Skin epidermis (tissue), 12 donors: ENCODE measurements around the gene TBCD.

Experiments used
- H3K27ac ChIP-seq, 21 experiments: fragments of 200-600 bp; sonication (generic) in 11 of 21; one replicate each; pipeline ENCODE4 v1.5.0; 2020; ENCODE audit warnings: mild to moderate bottlenecking in 3 of 21, inconsistent platforms in 2 of 21, moderate library complexity in 2 of 21
- H3K4me3 ChIP-seq, 7 experiments: fragments of 200-600 bp; sonication (generic) in 2 of 7; one replicate each; pipeline ENCODE4 v1.5.0; 2020; ENCODE audit warnings: inconsistent platforms in 2 of 7, mild to moderate bottlenecking in 2 of 7, moderate library complexity in 1 of 7

Gene TBCD

DNA sequence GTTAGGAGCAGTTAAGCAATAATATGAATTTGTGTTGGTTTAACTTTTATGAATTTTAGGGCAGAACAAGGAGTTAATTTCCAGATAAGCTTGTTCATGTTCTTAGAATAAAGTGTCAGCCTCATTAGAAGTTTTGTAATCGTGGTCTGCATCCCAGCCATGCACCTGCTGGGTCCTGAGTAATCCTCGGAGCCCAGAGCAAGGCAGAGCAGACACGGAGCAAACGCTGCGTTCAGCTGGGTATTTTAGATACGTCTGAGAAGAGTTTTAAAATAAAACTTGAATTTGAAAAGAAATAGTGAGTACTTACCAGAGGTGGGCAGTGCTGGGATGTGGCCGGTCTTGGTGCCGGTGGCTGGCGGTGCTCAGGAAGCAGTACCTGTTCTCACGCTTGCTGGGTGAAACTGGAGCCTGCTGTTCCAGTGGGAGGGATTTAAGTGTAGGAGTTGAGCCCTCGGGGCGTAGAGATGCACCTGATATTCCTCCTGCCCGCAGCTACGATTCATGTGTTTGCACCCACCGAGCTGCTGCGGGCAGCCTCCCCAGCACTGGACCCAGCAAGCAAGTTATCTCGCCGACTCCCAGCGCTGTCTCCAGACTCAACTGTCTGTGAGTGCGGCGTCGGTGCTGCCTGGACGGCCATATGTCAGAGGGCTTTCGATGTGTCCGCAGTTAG, 87.9 kb downstream of the TBCD start, which contains the start of gene ZNF750:
TSS of gene ZNF750 (minus strand) at position 406 of the 676 bp plus-strand sequence. CDS start 7,568 bp downstream, outside the sequence.
- H3K27ac ChIP-seq = peak within 1 kb of the TSS; percentile 28 to 90 (median 78)
- H3K4me3 ChIP-seq = peak within 1 kb of the TSS; percentile 19 to 43 (median 22)

- H3K27ac ChIP-seq = peak overlapping the region in 16 of 21 experiments; percentile 46 to 90 (median 78)
- H3K4me3 ChIP-seq = peak overlapping the region in 6 of 7 experiments; percentile 19 to 43 (median 27)
Measured at GRCh38 chr17:82840431-82840831, 88.6 kb downstream of the TBCD start.

GRCh38 chr17:82841921-82842596, 90.2 kb downstream of the TBCD start:
- Histone ChIP-seq H3K27ac (no peak overlapping the region), H3K4me3 (no peak overlapping the region)

DNA sequence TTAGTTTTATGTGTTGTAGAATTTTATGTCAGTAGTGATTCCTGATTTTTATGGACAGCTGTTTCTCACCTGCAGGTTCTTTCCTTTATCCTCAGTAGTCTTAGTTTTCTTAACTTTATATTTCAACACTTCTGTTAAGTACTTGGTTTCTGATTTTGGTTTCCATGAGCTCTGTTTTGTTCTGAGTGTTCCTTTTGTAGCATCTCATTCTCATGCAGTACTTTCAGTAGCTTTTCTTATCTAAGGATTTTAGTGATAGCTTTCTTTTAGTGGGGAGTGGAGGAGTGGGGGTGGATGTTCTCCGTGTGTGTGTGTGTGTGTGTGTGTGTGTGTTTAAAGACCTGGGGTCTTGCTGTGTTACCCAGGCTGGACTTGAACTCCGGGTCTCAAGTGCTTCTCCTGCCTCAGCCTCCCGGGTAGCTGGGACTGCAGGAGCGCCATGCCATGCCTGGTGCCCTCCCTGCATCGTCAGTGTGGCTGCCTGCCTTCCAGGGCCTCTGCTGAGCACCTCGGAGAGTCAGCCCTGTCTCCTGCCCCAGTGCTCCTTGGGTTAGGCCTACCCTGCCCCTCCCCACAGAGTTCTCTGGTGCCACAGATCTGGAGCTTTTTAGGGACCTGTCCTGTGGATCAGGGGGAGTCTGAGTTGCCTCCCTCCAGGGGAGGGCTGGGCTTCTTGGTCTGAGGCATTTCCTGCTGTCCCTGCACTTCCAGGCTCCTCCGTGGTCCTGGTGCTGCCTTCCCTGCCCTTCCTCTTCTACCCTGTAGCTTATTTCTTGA, 92.2 kb downstream of the TBCD start:
- Histone ChIP-seq H3K27ac (peak overlapping the region in 8 of 21 experiments; percentile 5 to 79 (median 49)), H3K4me3 (no peak overlapping the region)

DNA sequence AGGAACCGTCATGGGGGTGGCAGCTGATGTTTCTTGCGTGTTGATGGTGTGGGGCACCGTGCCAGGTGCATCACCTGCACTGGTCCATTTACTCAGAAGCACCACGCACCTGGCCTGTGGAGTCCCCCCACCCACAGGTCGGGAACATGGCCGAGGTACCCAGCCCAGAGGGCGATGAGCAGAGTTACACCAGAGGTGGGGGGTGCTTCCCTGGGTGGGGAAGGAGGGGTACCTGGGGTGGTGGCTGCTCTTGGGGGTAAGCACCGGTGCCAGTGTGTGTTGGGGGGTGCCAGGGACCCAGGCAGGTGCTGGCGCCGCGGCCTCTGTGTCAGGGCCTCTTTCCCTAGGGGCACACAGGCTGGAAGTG, 92.9 kb downstream of the TBCD start:
- Histone ChIP-seq H3K4me3 (no peak overlapping the region), H3K27ac (peak overlapping the region in 8 of 21 experiments; percentile 5 to 79 (median 49))

DNA sequence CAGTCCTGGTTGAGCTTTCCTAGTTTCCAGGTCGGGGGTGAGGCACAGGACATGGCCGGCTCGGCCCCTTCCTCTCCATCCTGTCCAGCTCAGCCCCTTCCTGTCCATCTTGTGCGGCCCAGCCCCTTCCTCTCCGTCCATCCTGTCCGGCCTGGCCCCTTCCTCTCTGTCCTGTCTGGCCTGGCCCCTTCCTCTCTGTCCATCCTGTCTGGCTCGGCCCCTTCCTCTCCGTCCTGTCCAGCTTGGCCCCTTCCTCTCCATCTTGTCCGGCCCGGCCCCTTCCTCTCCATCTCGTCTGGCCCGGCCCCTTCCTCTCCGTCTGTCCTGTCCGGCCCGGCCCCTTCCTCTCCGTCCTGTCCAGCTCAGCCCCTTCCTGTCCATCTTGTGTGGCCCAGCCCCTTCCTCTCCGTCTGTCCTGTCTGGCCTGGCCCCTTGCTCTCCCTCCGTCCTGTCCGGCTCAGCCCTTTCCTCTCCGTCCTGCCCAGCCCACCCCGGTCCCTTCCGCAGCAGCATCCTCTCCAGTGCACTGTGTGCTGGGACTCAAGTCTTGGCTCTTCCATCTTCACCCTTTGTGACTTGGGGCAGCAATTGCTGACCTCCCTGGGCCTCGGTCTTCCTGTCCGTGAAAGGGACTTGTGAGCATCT, 93.4 kb downstream of the TBCD start:
- H3K27ac ChIP-seq = peak overlapping the region in 11 of 21 experiments; percentile 25 to 79 (median 49)
- peak overlapping the region in 1 of 7 experiments; percentile 8 for H3K4me3 ChIP-seq

DNA sequence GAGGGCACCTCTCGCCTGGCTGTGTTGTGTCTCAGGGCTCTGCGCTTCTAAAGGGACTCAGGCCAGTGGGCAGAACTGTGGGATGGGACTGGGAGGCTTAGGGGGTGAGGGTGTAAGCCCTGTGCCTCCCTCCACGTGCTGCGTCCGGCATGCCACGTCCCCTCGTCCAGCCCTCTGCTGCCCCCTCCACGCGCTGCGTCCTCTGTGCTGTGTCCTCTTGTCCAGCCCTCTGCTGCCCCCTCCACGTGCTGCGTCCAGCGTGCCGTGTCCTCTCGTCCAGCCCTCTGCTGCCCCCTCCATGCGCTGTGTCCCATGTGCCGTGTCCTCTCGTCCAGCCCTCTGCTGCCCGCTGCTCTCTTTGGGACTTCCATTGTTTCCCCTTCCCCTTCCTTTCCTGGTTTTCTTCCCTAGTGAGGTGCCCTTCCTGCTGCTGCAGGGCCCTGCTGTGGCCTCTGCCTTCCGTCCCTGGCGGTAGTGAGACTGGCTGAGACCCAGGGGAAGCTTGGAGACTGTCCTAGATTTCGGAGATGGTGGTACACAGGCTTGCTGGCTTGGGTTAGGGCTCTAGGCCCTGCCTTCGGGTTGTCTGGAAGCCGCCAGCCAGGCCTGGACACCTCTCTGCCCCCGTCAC, 94.3 kb downstream of the TBCD start:
- peak overlapping the region in 15 of 21 experiments; percentile 6 to 79 (median 46) for H3K27ac ChIP-seq
- peak overlapping the region in 1 of 7 experiments; percentile 8 for H3K4me3 ChIP-seq

- Histone ChIP-seq H3K27ac (peak overlapping the region in 18 of 21 experiments; percentile 14 to 75 (median 54)), H3K4me3 (peak overlapping the region in 3 of 7 experiments; percentile 2 to 25 (median 7))
Measured at GRCh38 chr17:82848022-82848592, 96.2 kb downstream of the TBCD start.

DNA sequence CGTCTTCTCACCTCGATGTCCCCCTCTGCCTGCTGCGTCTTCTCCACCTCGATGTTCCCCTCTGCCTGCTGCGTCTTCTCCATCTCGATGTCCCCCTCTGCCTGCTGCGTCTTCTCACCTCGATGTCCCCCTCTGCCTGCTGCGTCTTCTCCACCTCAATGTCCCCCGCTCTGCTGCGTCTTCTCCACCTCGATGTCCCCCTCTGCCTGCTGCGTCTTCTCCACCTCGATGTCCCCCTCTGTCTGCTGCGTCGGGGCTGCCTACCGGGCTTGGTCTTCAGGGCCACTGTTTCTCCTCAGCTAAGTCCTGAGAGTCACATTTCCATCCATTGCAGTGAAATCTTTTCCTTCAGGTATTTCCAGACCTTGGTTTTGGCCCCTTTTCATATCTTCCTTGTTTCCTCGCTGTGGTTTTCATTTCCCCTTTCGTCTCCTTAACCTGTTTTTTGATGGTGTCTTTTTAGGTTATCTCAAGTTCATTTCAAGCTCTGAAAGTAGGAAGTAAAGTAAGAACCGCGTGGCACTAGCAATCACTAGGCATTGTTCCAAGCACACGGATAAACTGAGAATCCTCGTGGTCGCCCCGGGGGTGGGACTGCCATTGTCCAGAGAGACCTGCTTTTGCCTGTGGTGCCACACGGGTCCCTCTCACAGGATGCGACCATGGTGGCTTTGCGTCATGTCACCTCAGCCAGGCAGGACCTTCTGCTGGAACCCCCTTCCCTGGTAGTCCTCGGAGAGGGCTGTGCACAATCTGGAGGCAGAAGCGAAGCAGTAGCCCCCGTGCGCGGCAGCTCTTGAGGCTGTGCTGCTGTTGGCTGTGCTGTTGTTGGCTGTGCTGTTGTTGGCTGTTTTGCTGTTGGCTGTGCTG, 97.4 kb downstream of the TBCD start:
- Histone ChIP-seq H3K27ac (no peak overlapping the region), H3K4me3 (no peak overlapping the region)

GRCh38 chr17:82851381-82851780, 99.5 kb downstream of the TBCD start:
- no peak overlapping the region for H3K27ac ChIP-seq

DNA sequence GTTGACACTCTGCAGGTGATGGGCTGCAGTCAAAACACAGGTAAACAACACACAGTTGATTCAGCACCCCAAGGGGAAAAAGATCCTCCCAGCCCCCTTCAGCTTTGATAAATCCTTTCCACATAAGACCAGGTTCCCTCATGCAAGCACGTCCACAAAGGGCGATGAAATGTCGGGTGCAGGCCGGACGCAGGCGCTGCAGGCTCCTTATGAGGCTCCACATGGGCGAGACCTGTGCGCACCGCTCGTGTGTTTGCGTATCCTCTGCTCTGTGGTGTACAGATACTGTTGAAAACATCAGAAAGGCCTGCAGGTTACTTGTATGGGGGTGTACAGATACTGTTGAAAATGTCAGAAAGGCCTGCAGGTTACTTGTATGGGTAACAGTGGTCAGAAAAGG, 102.4 kb downstream of the TBCD start:
- no peak overlapping the region for H3K27ac ChIP-seq
- H3K4me3 ChIP-seq = no peak overlapping the region

More at GRCh38 chr17:82851381-82851780, 99.5 kb downstream of the TBCD start:
- H3K4me3 ChIP-seq = no peak overlapping the region

DNA sequence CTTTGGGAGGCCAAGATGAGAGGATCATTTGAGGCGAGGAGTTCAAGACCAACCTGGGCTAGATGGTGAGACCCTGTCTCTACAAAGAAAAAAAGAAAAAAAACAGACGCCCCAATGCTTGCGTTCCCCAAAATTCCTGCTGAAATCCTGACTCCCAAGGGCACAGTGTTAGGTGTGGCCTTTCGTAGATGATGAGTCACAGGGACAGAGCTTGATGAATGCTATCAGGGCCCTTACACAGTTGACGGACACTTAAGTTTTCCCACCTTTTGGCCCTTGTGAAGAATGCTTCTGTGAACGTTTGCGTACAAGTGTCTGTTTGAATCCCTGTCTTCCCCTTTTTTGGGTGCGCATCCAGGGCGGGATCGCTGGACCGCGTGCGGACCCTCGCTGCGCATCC, 104.5 kb downstream of the TBCD start:
- H3K27ac ChIP-seq = no peak overlapping the region
- no peak overlapping the region for H3K4me3 ChIP-seq

DNA sequence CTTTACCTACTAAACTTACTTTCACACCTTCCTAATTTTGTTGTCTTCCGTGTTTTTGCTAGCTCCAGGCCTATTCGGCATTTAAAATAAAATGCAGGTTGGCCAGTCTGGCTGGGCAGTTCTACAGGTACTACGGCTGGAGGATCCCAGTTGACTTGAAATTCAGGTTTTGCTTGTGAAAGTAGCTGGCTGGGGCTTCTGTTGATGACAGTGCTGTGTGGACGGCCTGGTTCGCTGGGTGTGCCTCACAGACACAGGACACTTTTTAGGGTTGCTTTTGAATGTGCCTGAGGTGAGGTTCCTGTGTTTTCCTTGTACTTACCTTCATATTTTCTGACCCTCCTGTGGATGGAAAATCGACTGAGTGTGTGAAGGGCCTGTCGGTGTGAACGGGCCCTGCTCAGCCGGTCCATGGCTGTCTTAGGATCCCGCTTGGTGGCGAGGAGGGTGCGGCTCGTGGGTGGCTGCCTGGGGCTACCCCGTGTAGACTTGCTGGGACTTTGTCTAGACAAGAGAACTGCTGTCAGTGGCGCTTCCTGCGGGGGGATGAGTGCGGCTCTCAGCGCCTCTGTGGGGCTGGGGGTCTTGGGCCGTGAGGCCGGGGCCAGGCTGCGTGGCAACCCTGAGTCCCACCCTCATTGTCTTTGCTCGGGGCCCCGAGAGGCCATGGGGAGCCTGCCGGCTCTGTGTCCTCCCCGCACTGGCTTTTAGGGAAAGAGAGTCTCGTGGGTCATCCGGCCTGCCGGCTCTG, 106.7 kb downstream of the TBCD start:
- no peak overlapping the region for H3K4me3 ChIP-seq
- H3K27ac ChIP-seq = peak overlapping the region in 20 of 21 experiments; percentile 53 to 95 (median 86)

GRCh38 chr17:82859431-82860403, 107.9 kb downstream of the TBCD start:
- H3K27ac ChIP-seq = peak overlapping the region; percentile 53 to 95 (median 85)
- peak overlapping the region in 3 of 7 experiments; percentile 0 to 4 (median 3) for H3K4me3 ChIP-seq

GRCh38 chr17:82860606-82861392, 108.9 kb downstream of the TBCD start:
- Histone ChIP-seq H3K27ac (peak overlapping the region in 20 of 21 experiments; percentile 53 to 95 (median 86)), H3K4me3 (peak overlapping the region in 3 of 7 experiments; percentile 0 to 4 (median 3))
